IMR-90 (cell line): ENCODE measurements around the gene RNF144B. TPM values are rescaled to one million over a fixed set of nuclear protein-coding genes. Genes with fewer than 3 reads are reported as not detected.

ENCODE experiments used
- ATAC-seq: fragments of 200-7000 bp; cut with Tn5 transposase; 2 replicates; pipeline ENCODE4 v1.9.1; 2020; ENCODE audit warnings: low read depth, mild to moderate bottlenecking, moderate library complexity
- BruUV-seq: library from RNA; stranded (reverse); fragments of 400-500 nt; replicated peaks from 2 replicates; lab custom pipeline; 2021; lab: Mats Ljungman, UMichigan
- CTCF ChIA-PET: fragments of 300-600 bp; formaldehyde crosslinking; extraction: SDS; loops from one replicate; lab custom pipeline; 2021; ENCODE audit warnings: antibody characterized with exemption; lab: Yijun Ruan, JAX
- POLR2A ChIA-PET: fragments of 300-600 bp; sonication (Branson Sonifier 250); formaldehyde crosslinking; loops from one replicate; lab custom pipeline; 2022; ENCODE audit warnings: antibody characterized with exemption; ENCODE audit not compliant: unreplicated experiment; lab: Charles Lee
- DNase-seq: peaks from one replicate; pipeline ENCODE4 v3.0.0; 2013
- H2AFZ ChIP-seq: replicated peaks from 2 replicates; pipeline ENCODE3; 2013; ENCODE audit warnings: low read length, mild to moderate bottlenecking; ENCODE audit not compliant: poor library complexity
- H2AK5ac ChIP-seq: 2 replicates; pipeline ENCODE4 v1.6.1; 2013; ENCODE audit warnings: low read depth, low read length, inconsistent platforms
- H2AK9ac ChIP-seq: replicated peaks from 2 replicates; pipeline ENCODE3; 2013; ENCODE audit warnings: mild to moderate bottlenecking, low read depth, low read length, moderate library complexity; ENCODE audit not compliant: poor library complexity
- H2BK120ac ChIP-seq: 2 replicates; pipeline ENCODE4 v1.6.1; 2013; ENCODE audit warnings: low read depth, low read length, inconsistent platforms
- H2BK15ac ChIP-seq: 3 replicates; pipeline ENCODE4 v1.6.1; 2013; ENCODE audit warnings: low read depth, low read length, inconsistent platforms
- H2BK20ac ChIP-seq: 2 replicates; pipeline ENCODE4 v1.6.1; 2013; ENCODE audit warnings: low read depth, mild to moderate bottlenecking, inconsistent platforms, low read length, moderate library complexity
- H2BK5ac ChIP-seq: 2 replicates; pipeline ENCODE4 v1.6.1; 2013; ENCODE audit warnings: mild to moderate bottlenecking, low read depth, low read length, inconsistent platforms; ENCODE audit not compliant: poor library complexity, severe bottlenecking
- H3K14ac ChIP-seq: replicated peaks from 2 replicates; pipeline ENCODE4 v1.6.1; 2013; ENCODE audit warnings: low read depth, low read length, inconsistent platforms
- H3K18ac ChIP-seq: 2 replicates; pipeline ENCODE4 v1.6.1; 2013; ENCODE audit warnings: low read depth, low read length, control low read depth
- H3K23ac ChIP-seq: 2 replicates; pipeline ENCODE4 v1.6.1; 2013; ENCODE audit warnings: low read depth, low read length, inconsistent platforms
- H3K27ac ChIP-seq: 2 replicates; pipeline ENCODE4 v1.5.1; 2013; ENCODE audit warnings: mild to moderate bottlenecking, control low read depth, low read length; ENCODE audit not compliant: insufficient read depth
- H3K27me3 ChIP-seq: 2 replicates; pipeline ENCODE4 v1.6.1; 2013; ENCODE audit warnings: low read length; ENCODE audit not compliant: control insufficient read depth, insufficient read depth
- H3K36me3 ChIP-seq: 2 replicates; pipeline ENCODE4 v1.6.1; 2013; ENCODE audit warnings: low read length, mixed read lengths; ENCODE audit not compliant: control insufficient read depth, insufficient read depth
- H3K4ac ChIP-seq: 2 replicates; pipeline ENCODE4 v1.6.1; 2013; ENCODE audit warnings: low read depth, low read length, inconsistent platforms
- H3K4me1 ChIP-seq: 2 replicates; pipeline ENCODE4 v1.6.1; 2013; ENCODE audit warnings: low read length, mixed read lengths; ENCODE audit not compliant: control insufficient read depth, insufficient read depth
- H3K4me2 ChIP-seq: 2 replicates; pipeline ENCODE4 v1.6.1; 2013; ENCODE audit warnings: low read depth, mild to moderate bottlenecking, control low read depth, low read length, moderate library complexity
- H3K4me3 ChIP-seq: 2 replicates; pipeline ENCODE4 v1.5.1; 2013; ENCODE audit warnings: low read depth, mild to moderate bottlenecking, control low read depth, low read length, moderate library complexity; ENCODE audit not compliant: insufficient read depth
- H3K56ac ChIP-seq: 2 replicates; pipeline ENCODE4 v1.6.1; 2013; ENCODE audit warnings: low read length, inconsistent platforms; ENCODE audit not compliant: insufficient read depth; ENCODE audit errors: extremely low read depth
- H3K79me1 ChIP-seq, 2 experiments: 2 replicates each; pipeline ENCODE4 v1.6.1; 2013; ENCODE audit warnings: low read length in 2 of 2, inconsistent platforms in 1 of 2, low read depth in 1 of 2
- H3K9ac ChIP-seq: 2 replicates; pipeline ENCODE4 v1.6.1; 2013; ENCODE audit warnings: low read depth, low read length, control low read depth
- H3K9me1 ChIP-seq: 2 replicates; pipeline ENCODE4 v1.6.1; 2013; ENCODE audit warnings: low read length, inconsistent platforms; ENCODE audit not compliant: insufficient read depth
- H3K9me3 ChIP-seq: 2 replicates; pipeline ENCODE4 v1.6.1; 2013; ENCODE audit warnings: low read length; ENCODE audit not compliant: control insufficient read depth, insufficient read depth
- H4K20me1 ChIP-seq: 2 replicates; pipeline ENCODE4 v1.6.1; 2013; ENCODE audit warnings: low read length, inconsistent platforms; ENCODE audit not compliant: insufficient read depth
- H4K5ac ChIP-seq: 2 replicates; pipeline ENCODE4 v1.6.1; 2013; ENCODE audit warnings: mild to moderate bottlenecking, low read depth, low read length, control low read depth
- H4K8ac ChIP-seq, 2 experiments: 2 replicates each; pipeline ENCODE4 v1.6.1; 2013; ENCODE audit warnings: low read depth in 2 of 2, low read length in 2 of 2, control low read depth in 1 of 2, inconsistent platforms in 1 of 2
- H4K91ac ChIP-seq: 2 replicates; pipeline ENCODE4 v1.6.1; 2013; ENCODE audit warnings: low read depth, low read length, inconsistent platforms; ENCODE audit not compliant: insufficient read depth
- BHLHE40 ChIP-seq: fragments of 150-350 bp; IDR thresholded peaks from 2 replicates; pipeline ENCODE4 v1.6.1; 2016; ENCODE audit warnings: mild to moderate bottlenecking, low read depth, low read length
- FOS ChIP-seq: fragments of 150-350 bp; IDR thresholded peaks from 2 replicates; pipeline ENCODE4 v1.6.1; 2016; ENCODE audit warnings: low read depth, low read length
- MAFK ChIP-seq: IDR thresholded peaks from 2 replicates; pipeline ENCODE4 v1.6.1; 2012; ENCODE audit warnings: low read depth, low read length, improper control_type of control experiment
- MAZ ChIP-seq: IDR thresholded peaks from 2 replicates; pipeline ENCODE4 v1.6.1; 2012; ENCODE audit warnings: low read depth, mild to moderate bottlenecking, low read length, improper control_type of control experiment, moderate library complexity, borderline replicate concordance
- MXI1 ChIP-seq: IDR thresholded peaks from 2 replicates; pipeline ENCODE4 v1.6.1; 2012; ENCODE audit warnings: low read depth, mild to moderate bottlenecking, low read length, moderate library complexity, borderline replicate concordance
- NFE2L2 ChIP-seq: fragments of 150-350 bp; IDR thresholded peaks from 2 replicates; pipeline ENCODE4 v1.6.1; 2016; ENCODE audit warnings: low read depth, mild to moderate bottlenecking, low read length
- POLR2A ChIP-seq: IDR thresholded peaks from 2 replicates; pipeline ENCODE4 v1.6.1; 2012; ENCODE audit warnings: mild to moderate bottlenecking, low read depth, low read length
- RAD21 ChIP-seq: IDR thresholded peaks from 2 replicates; pipeline ENCODE4 v1.6.1; 2012; ENCODE audit warnings: low read length, improper control_type of control experiment
- RCOR1 ChIP-seq: IDR thresholded peaks from 2 replicates; pipeline ENCODE4 v1.6.1; 2012; ENCODE audit warnings: mild to moderate bottlenecking, low read length, improper control_type of control experiment; ENCODE audit not compliant: insufficient replicate concordance
- SMC3 ChIP-seq: fragments of 150-350 bp; IDR thresholded peaks from 2 replicates; pipeline ENCODE4 v1.6.1; 2016; ENCODE audit warnings: low read depth, mild to moderate bottlenecking, antibody characterized with exemption, low read length, moderate library complexity
- WGBS, 2 experiments: methylation state at CpG; one replicate each; pipeline versions ENCODE4 v1.1.5 to v1.1.7; 2013; ENCODE audit warnings: missing lambda C conversion rate in 2 of 2; ENCODE audit not compliant: insufficient read length in 1 of 2; ENCODE audit errors: extremely low coverage in 2 of 2; 5-methylcytosine and 5-hydroxymethylcytosine counted together
- dilution Hi-C: fragments of 300-500 bp; cut with HindIII; formaldehyde crosslinking; loops from one replicate; pipeline ENCODE4 v1.14.3; 2018; ENCODE audit warnings: low sequenced_read_pairs; ENCODE audit not compliant: unreplicated experiment
- in situ Hi-C: fragments of 300-500 bp; cut with MboI; formaldehyde crosslinking; loops from 3 replicates; pipeline ENCODE4 v1.14.3; 2019; ENCODE audit warnings: low sequenced_read_pairs, inconsistent platforms, mixed read lengths
- intact Hi-C: fragments of 100-400 bp; cut with micrococcal nuclease; formaldehyde crosslinking; loops from 2 replicates; pipeline ENCODE4 v1.10.0; 2022
- polyA plus RNA-seq, 3 experiments: library from polyadenylated mRNA; depleted of rRNA; stranded (reverse); fragments of >200 nt; gene quantifications; 2 replicates each; pipeline ENCODE4 v1.2.3, GENCODE V29; 2012; ENCODE audit warnings: low replicate concordance in 1 of 3
- total RNA-seq: library from RNA; depleted of rRNA; stranded (reverse); fragments of >200 nt; gene quantifications from 2 replicates; pipeline ENCODE4 v1.2.3, GENCODE V29; 2012
- TF ChIP-seq, protein P1 (sequence below): conservative IDR thresholded peaks from 2 replicates; pipeline ENCODE4 v1.5.1; 2012; ENCODE audit warnings: mild to moderate bottlenecking, low read depth, low read length, improper control_type of control experiment
- TF ChIP-seq, protein P2 (sequence below): fragments of 150-350 bp; IDR thresholded peaks from 2 replicates; pipeline ENCODE4 v1.6.1; 2016; ENCODE audit warnings: low read depth, mild to moderate bottlenecking, low read length, moderate library complexity, borderline replicate concordance
- TF ChIP-seq, protein P3 (sequence below): fragments of 150-350 bp; IDR thresholded peaks from 2 replicates; pipeline ENCODE4 v1.6.1; 2017; ENCODE audit warnings: mild to moderate bottlenecking, antibody characterized with exemption, low read length, low read depth

The RNF144B gene
- total and polyA plus RNA-seq, 2 of the 4 experiments (the other 2 are of a cell fraction) = 0.44 to 2.7 TPM

DNA sequence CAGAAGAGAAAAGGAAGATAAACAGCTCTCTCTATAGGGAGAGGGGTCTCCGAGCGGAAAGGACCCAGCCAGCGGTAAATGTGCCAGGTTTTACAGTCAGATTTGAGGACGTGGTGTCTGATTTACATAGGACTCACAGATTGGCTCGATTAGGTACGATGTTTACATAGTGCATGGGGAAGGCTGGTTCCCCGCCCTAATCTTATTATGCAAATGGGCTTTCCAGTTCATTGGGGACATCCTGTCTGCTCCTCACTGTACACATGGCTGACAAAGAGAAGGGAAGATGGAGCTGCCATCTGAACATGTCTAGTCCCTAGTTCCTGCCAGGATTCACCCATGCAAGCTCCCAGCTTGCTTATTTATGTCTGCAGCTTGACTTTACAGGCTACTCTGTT lies 119.9 kb downstream of the RNF144B start:
- H2BK20ac ChIP-seq = no peak overlapping the region
- H3K9me1 ChIP-seq = peaks cover 5% of the 10 kb centered on the region
- dilution Hi-C loops = no loop called here
- ATAC-seq = no peak
- H2BK5ac ChIP-seq = no peak overlapping the region
- H3K4me2 ChIP-seq = no peak overlapping the region
- H4K20me1 ChIP-seq = no peaks in the 10 kb centered on the region
- H4K5ac ChIP-seq = no peak overlapping the region
- no TSS peak for BruUV-seq
- no peak overlapping the region for H3K9ac ChIP-seq
- no peak overlapping the region for H3K4ac ChIP-seq
- in situ Hi-C loops = no loop called here
- H2BK120ac ChIP-seq = no peak overlapping the region
- no peak overlapping the region for H3K18ac ChIP-seq
- no peak overlapping the region for H4K91ac ChIP-seq
- H2BK15ac ChIP-seq = no peak overlapping the region
- no peaks in the 10 kb centered on the region for H3K36me3 ChIP-seq
- TF ChIP-seq NFE2L2 (no peak), BHLHE40 (no peak), MAFK (no peak), FOS (no peak), POLR2A (no peak), SMC3 (no peak), RCOR1 (no peak), MXI1 (no peak), RAD21 (no peak), MAZ (no peak)
- TF ChIP-seq, protein P1, sequence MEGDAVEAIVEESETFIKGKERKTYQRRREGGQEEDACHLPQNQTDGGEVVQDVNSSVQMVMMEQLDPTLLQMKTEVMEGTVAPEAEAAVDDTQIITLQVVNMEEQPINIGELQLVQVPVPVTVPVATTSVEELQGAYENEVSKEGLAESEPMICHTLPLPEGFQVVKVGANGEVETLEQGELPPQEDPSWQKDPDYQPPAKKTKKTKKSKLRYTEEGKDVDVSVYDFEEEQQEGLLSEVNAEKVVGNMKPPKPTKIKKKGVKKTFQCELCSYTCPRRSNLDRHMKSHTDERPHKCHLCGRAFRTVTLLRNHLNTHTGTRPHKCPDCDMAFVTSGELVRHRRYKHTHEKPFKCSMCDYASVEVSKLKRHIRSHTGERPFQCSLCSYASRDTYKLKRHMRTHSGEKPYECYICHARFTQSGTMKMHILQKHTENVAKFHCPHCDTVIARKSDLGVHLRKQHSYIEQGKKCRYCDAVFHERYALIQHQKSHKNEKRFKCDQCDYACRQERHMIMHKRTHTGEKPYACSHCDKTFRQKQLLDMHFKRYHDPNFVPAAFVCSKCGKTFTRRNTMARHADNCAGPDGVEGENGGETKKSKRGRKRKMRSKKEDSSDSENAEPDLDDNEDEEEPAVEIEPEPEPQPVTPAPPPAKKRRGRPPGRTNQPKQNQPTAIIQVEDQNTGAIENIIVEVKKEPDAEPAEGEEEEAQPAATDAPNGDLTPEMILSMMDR = no peak
- TF ChIP-seq, protein P2, sequence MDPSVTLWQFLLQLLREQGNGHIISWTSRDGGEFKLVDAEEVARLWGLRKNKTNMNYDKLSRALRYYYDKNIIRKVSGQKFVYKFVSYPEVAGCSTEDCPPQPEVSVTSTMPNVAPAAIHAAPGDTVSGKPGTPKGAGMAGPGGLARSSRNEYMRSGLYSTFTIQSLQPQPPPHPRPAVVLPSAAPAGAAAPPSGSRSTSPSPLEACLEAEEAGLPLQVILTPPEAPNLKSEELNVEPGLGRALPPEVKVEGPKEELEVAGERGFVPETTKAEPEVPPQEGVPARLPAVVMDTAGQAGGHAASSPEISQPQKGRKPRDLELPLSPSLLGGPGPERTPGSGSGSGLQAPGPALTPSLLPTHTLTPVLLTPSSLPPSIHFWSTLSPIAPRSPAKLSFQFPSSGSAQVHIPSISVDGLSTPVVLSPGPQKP = no peak
- TF ChIP-seq, protein P3, sequence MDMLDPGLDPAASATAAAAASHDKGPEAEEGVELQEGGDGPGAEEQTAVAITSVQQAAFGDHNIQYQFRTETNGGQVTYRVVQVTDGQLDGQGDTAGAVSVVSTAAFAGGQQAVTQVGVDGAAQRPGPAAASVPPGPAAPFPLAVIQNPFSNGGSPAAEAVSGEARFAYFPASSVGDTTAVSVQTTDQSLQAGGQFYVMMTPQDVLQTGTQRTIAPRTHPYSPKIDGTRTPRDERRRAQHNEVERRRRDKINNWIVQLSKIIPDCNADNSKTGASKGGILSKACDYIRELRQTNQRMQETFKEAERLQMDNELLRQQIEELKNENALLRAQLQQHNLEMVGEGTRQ = no peak
- H3K27ac ChIP-seq = no peak overlapping the region
- ChIA-PET CTCF (interaction anchor here (0.6 kb wide), 1 partner anchor 1467 kb away, joined by 3 read pairs; no protein-coding TSS in a partner anchor), POLR2A (no interaction called here)
- H3K79me1 ChIP-seq = no peaks in the 10 kb centered on the region
- no CpG with 5 or more reads among the region's 7 CpGs for WGBS, 2 experiments
- H3K4me1 ChIP-seq = peaks cover 10% of the 10 kb centered on the region
- H3K23ac ChIP-seq = no peak overlapping the region
- H2AFZ ChIP-seq = no peak overlapping the region
- no peak overlapping the region for H3K4me3 ChIP-seq
- intact Hi-C loops = loop anchor here (10.0 kb wide), 1 partner anchor 522 kb away; the partner anchor contains the start of gene KIF13A
- H3K14ac ChIP-seq = no peak overlapping the region
- no peak overlapping the region for H2AK5ac ChIP-seq
- no peaks in the 10 kb centered on the region for H3K27me3 ChIP-seq
- H3K9me3 ChIP-seq = no peaks in the 10 kb centered on the region
- H4K8ac ChIP-seq = no peak overlapping the region
- no peak for DNase-seq
- H2AK9ac ChIP-seq = no peak overlapping the region
- no peak overlapping the region for H3K56ac ChIP-seq
